NCI-H1930 (cell line): ENCODE results near the gene UBE2D4.
"Not testable (repeated sequence)": the region's sequence is repeated elsewhere in the genome, so short reads cannot be mapped to it uniquely, and the experiment has no call there.

Experiments
- DNase-seq, 2 experiments: peaks; one replicate each; lab custom pipeline; 2025; lab: John Stamatoyannopoulos, UW

UBE2D4 gene

GRCh38 chr7:43968172-43969040, 42.2 kb downstream of the UBE2D4 start:
- DNase-seq: not testable (repeated sequence)

- DNase-seq: not testable (repeated sequence)
These were observed 43.4 kb downstream of the UBE2D4 start for GRCh38 chr7:43969586-43969985.

- DNase-seq: not testable (repeated sequence)
These were observed 44.5 kb downstream of the UBE2D4 start for GRCh38 chr7:43970698-43971097.

- not testable (repeated sequence) for DNase-seq
These were observed 47.9 kb downstream of the UBE2D4 start for GRCh38 chr7:43974033-43974573.

GRCh38 chr7:43974725-43975482, 48.7 kb downstream of the UBE2D4 start:
- DNase-seq: not testable (repeated sequence)

GRCh38 chr7:43977525-43977924, 51.3 kb downstream of the UBE2D4 start:
- no peak for DNase-seq

- not testable (repeated sequence) for DNase-seq
These were observed 51.9 kb downstream of the UBE2D4 start for GRCh38 chr7:43978102-43978501.

GRCh38 chr7:43982848-43983247, 56.6 kb downstream of the UBE2D4 start:
- DNase-seq: not testable (repeated sequence)

- not testable (repeated sequence) for DNase-seq
These were observed 57.5 kb downstream of the UBE2D4 start for GRCh38 chr7:43983736-43984135.

- not testable (repeated sequence) for DNase-seq
These were observed 59.9 kb downstream of the UBE2D4 start for GRCh38 chr7:43985904-43986864.

- DNase-seq: not testable (repeated sequence)
These were observed 61.2 kb downstream of the UBE2D4 start for GRCh38 chr7:43987476-43987875.

GRCh38 chr7:43990011-43990585, 63.9 kb downstream of the UBE2D4 start:
- DNase-seq: not testable (repeated sequence)

GRCh38 chr7:43990829-43991228, 64.6 kb downstream of the UBE2D4 start:
- DNase-seq: not testable (repeated sequence)

GRCh38 chr7:43992896-43993295, 66.7 kb downstream of the UBE2D4 start:
- not testable (repeated sequence) for DNase-seq

- not testable (repeated sequence) for DNase-seq
These were observed 68.4 kb downstream of the UBE2D4 start for GRCh38 chr7:43994681-43995080.

GRCh38 chr7:43997532-43997931, 71.3 kb downstream of the UBE2D4 start, which contains the start of gene SPDYE1:
Gene SPDYE1 (plus strand): TSS chr7:43997897. CDS start chr7:43999950, 2,053 bp downstream.
- not testable (repeated sequence) for DNase-seq
